LNCaP clone FGC (cell line): Measurements from ENCODE around the gene PPP2R5B.

Experiments used
- DNase-seq: peaks from one replicate; pipeline ENCODE4 v3.0.0-alpha.2; 2011; ENCODE audit warnings: low read depth
- H3K4me3 ChIP-seq: 2 replicates; pipeline ENCODE4 v1.5.1; 2011; ENCODE audit warnings: mild to moderate bottlenecking, low read depth, low read length, control low read depth
- CTCF ChIP-seq: IDR thresholded peaks from 2 replicates; pipeline ENCODE4 v1.5.1; 2012; ENCODE audit warnings: mild to moderate bottlenecking; ENCODE audit not compliant: control insufficient read depth, insufficient read depth; ENCODE audit errors: extremely low read depth

PPP2R5B gene

GRCh38 chr11:64934682-64935358, 10.3 kb downstream of the PPP2R5B start:
- TF ChIP-seq CTCF, result no peak
- DNase-seq, result no peak
- no peak overlapping the region for H3K4me3 ChIP-seq

GRCh38 chr11:64935359-64936081, 11.0 kb downstream of the PPP2R5B start, which contains the start of gene GPHA2:
Gene GPHA2, minus strand, starts transcription at chr11:64935893. Its CDS starts 433 bp downstream, at chr11:64935460.
- H3K4me3 ChIP-seq, result no peak within 1 kb of the TSS
- no peak for TF ChIP-seq CTCF
- no peak for DNase-seq

GRCh38 chr11:64936539-64936938, 12.1 kb downstream of the PPP2R5B start:
- no peak for TF ChIP-seq CTCF
- H3K4me3 ChIP-seq, result no peak overlapping the region
- DNase-seq, result no peak

- H3K4me3 ChIP-seq, result no peak overlapping the region
- DNase-seq, result no peak
- no peak for TF ChIP-seq CTCF
These were observed 22.8 kb downstream of the PPP2R5B start for GRCh38 chr11:64947208-64947814.

- no peak overlapping the region for H3K4me3 ChIP-seq
- no peak for DNase-seq
These were observed 27.0 kb downstream of the PPP2R5B start for GRCh38 chr11:64951529-64951928.

GRCh38 chr11:64954201-64954600, 29.7 kb downstream of the PPP2R5B start:
- H3K4me3 ChIP-seq, result no peak overlapping the region
- no peak for TF ChIP-seq CTCF
- DNase-seq, result no peak

More at GRCh38 chr11:64951529-64951928, 27.0 kb downstream of the PPP2R5B start:
- no peak for TF ChIP-seq CTCF
